GM19035 (cell line): Measurements from ENCODE around the gene PAFAH2.
"Not testable (repeated sequence)": the region's sequence is repeated elsewhere in the genome, so short reads cannot be mapped to it uniquely, and the experiment has no call there.

Source experiments
- ATAC-seq: cut with Tn5 transposase; IDR thresholded peaks from one replicate; pipeline ENCODE4 v1.9.1; 2021; ENCODE audit not compliant: unreplicated experiment

Gene PAFAH2

GRCh38 chr1:25933479-25934365, 64.1 kb downstream of the PAFAH2 start:
- ATAC-seq = no peak

DNA sequence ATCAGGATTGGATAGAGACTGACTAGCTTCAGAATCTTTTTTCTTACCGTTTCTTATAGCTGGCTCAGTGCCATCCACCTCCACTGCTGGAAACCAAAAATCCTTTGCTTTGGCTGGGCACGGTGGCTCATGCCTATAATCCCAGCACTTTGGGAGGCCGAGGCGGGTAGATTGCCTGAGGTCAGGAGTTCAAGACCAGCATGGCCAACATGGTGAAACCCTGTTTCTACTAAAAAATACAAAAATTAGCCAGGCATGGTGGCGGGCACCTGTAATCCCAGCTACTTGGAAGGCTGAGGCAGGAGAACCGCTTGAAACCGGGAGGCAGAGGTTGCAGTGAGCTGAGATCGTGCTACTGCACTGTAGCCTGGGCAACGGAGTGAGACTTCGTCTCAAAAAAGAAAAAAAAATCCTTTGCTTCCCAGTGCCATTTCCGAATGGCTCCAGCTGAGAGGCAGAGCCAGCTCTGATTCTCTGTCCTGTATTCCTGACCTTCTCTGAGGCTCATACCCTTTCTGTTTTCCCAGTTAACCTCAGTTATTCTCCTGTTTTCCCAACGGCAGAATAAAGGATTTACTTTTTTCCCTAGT, 65.0 kb downstream of the PAFAH2 start:
- not testable (repeated sequence) for ATAC-seq

- no peak for ATAC-seq
These were observed 65.5 kb downstream of the PAFAH2 start for GRCh38 chr1:25932321-25932720.

DNA sequence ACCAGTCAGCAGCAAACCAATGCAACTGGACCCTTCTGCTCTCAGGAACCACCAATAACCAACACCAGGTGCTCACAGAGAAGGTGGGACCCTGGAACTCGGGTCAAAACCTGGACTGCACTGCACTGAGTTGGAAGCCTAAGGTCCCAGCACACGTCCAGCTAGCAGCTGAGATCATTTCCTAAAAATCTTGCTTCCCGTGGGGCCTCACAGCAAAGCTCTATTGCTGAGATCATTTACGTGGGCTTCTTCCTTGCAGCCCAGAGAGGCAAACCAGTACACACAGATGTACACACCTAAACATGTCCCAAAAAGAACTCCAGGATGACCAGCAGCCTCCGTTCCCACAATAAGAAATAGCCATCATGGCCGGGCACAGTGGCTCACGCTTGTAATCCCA, 68.8 kb downstream of the PAFAH2 start:
- ATAC-seq = no peak

GRCh38 chr1:25927521-25928265, 70.2 kb downstream of the PAFAH2 start:
- ATAC-seq = no peak

DNA sequence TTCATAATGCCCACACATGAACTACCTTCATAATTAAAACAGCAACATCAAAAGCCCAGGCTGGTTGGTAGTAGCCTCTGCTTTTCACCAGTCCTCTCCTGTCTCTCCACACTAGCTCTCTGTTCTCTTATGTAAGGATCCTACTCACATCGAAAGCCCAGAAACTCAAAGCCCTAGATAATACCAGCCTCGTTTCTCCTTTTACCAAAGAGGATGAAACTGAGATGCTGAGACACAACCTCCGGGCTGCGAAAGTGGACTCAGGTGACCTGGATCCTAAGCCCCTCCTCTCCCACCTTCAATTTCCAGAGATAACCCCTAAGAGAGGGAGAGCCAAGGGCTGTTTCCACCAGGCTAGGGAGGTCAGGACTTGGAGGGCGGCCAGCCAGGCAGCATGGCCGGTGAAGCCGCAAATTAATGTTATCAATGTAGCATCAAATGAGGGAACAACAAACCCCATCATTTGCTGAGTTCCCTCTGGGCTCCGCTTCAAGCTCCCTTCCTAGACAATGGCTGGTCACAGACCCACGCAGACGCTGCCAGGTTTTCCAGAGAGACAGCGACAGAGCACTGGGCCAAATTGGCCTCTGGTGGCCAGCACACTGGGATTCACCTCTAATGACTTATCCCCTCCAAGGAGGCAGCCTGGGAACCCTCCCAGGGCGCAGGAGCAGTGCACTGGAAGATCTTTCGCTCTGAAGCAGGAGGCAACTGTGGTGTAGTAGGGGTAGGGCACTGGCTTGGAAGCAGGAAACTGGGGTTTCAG, 70.9 kb downstream of the PAFAH2 start:
- ATAC-seq = no peak

- no peak for ATAC-seq
These were observed 73.4 kb downstream of the PAFAH2 start for GRCh38 chr1:25924454-25924853.

- no peak for ATAC-seq
These were observed 74.8 kb downstream of the PAFAH2 start for GRCh38 chr1:25922971-25923552.

GRCh38 chr1:25922056-25922970, 75.5 kb downstream of the PAFAH2 start:
- no peak for ATAC-seq

GRCh38 chr1:25918615-25919014, 79.2 kb downstream of the PAFAH2 start:
- ATAC-seq = no peak

- ATAC-seq = no peak
These were observed 79.9 kb downstream of the PAFAH2 start for GRCh38 chr1:25917996-25918395.

- ATAC-seq = no peak
These were observed 81.4 kb downstream of the PAFAH2 start for GRCh38 chr1:25916460-25916859.

GRCh38 chr1:25914074-25914995, 83.5 kb downstream of the PAFAH2 start:
- ATAC-seq = no peak

DNA sequence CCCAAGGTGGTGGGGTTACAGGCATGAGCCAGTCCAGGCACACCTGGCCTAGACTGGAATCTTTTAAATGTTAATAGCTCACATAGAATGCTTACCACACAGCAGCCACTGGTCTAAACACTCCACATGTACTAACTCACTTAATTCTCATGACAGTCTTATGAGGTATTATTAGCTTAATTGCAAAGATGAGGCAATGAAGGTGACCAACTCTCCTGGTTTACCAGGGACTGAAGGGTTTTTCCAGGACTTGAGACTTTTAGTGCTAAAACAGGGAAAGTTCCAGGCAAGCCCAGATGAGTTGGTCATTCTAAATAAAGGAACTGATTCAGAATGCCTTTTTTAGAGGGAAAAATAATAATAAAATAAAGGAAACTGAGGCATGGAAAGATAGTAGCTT, 84.7 kb downstream of the PAFAH2 start:
- no peak for ATAC-seq

- no peak for ATAC-seq
These were observed 85.6 kb downstream of the PAFAH2 start for GRCh38 chr1:25912076-25912831.

GRCh38 chr1:25911162-25911561, 86.7 kb downstream of the PAFAH2 start:
- no peak for ATAC-seq
